Neutrophil (primary cell): ENCODE results near the gene CHRNA3.

Experiments used
- H3K27ac ChIP-seq: fragments of 200-600 bp; sonication (generic); 2 replicates; pipeline ENCODE4 v1.5.1; 2016; ENCODE audit warnings: mild to moderate bottlenecking, moderate library complexity
- H3K27me3 ChIP-seq: fragments of 200-600 bp; sonication (generic); 2 replicates; pipeline ENCODE4 v1.6.0; 2016; ENCODE audit warnings: mild to moderate bottlenecking
- H3K36me3 ChIP-seq: fragments of 200-600 bp; sonication (generic); 2 replicates; pipeline ENCODE4 v1.5.1; 2017
- H3K4me1 ChIP-seq, 2 experiments: fragments of 200-600 bp in 1 of 2; sonication (generic) in 1 of 2; 1 replicate in 1 of 2; 2 replicates in 1 of 2; pipeline versions ENCODE4 v1.5.1 to v1.6.1; 2013 to 2016; ENCODE audit warnings: low read depth in 1 of 2, low read length in 1 of 2, mild to moderate bottlenecking in 1 of 2, moderate library complexity in 1 of 2; ENCODE audit not compliant: control insufficient read depth in 1 of 2, insufficient read depth in 1 of 2
- H3K4me3 ChIP-seq, 2 experiments: fragments of 200-600 bp in 1 of 2; sonication (generic) in 1 of 2; 1 replicate in 1 of 2; 2 replicates in 1 of 2; pipeline ENCODE4 v1.5.1; 2013 to 2016; ENCODE audit warnings: low read depth in 1 of 2, low read length in 1 of 2, mild to moderate bottlenecking in 1 of 2, moderate library complexity in 1 of 2
- H3K9me3 ChIP-seq: fragments of 200-600 bp; sonication (generic); 2 replicates; pipeline ENCODE4 v1.5.1; 2016
- CTCF ChIP-seq: fragments of 200-600 bp; sonication (generic); IDR thresholded peaks from 2 replicates; pipeline ENCODE4 v1.5.1; 2016; ENCODE audit warnings: antibody characterized with exemption

CHRNA3 gene

GRCh38 chr15:78662028-78662427 is 41.2 kb upstream of the CHRNA3 start:
- no peak overlapping the region for H3K27ac ChIP-seq
- no peaks in the 10 kb centered on the region for H3K4me1 ChIP-seq
- H3K4me3 ChIP-seq: no peak overlapping the region
- no peaks in the 10 kb centered on the region for H3K27me3 ChIP-seq
- H3K36me3 ChIP-seq: no peaks in the 10 kb centered on the region
- no peaks in the 10 kb centered on the region for H3K9me3 ChIP-seq
- no peak for TF ChIP-seq CTCF

GRCh38 chr15:78661001-78661400 is 40.2 kb upstream of the CHRNA3 start:
- no peak for TF ChIP-seq CTCF
- Histone ChIP-seq H3K9me3 (no peaks in the 10 kb centered on the region), H3K36me3 (no peaks in the 10 kb centered on the region), H3K27me3 (no peaks in the 10 kb centered on the region), H3K4me1 (no peaks in the 10 kb centered on the region), H3K4me3 (no peak overlapping the region), H3K27ac (no peak overlapping the region)

GRCh38 chr15:78660584-78660983 is 39.8 kb upstream of the CHRNA3 start:
- Histone ChIP-seq H3K27me3 (no peaks in the 10 kb centered on the region), H3K4me3 (no peak overlapping the region), H3K36me3 (no peaks in the 10 kb centered on the region), H3K9me3 (no peaks in the 10 kb centered on the region), H3K4me1 (no peaks in the 10 kb centered on the region), H3K27ac (no peak overlapping the region)
- TF ChIP-seq CTCF: no peak

GRCh38 chr15:78658823-78659222 is 38.0 kb upstream of the CHRNA3 start:
- Histone ChIP-seq H3K27me3 (peaks cover 9% of the 10 kb centered on the region), H3K4me3 (no peak overlapping the region), H3K36me3 (no peaks in the 10 kb centered on the region), H3K9me3 (no peaks in the 10 kb centered on the region), H3K27ac (no peak overlapping the region), H3K4me1 (no peaks in the 10 kb centered on the region)
- TF ChIP-seq CTCF: no peak

GRCh38 chr15:78654272-78654671 is 33.5 kb upstream of the CHRNA3 start:
- H3K36me3 ChIP-seq: no peaks in the 10 kb centered on the region

More at GRCh38 chr15:78654272-78654671, 33.5 kb upstream of the CHRNA3 start:
- TF ChIP-seq CTCF: no peak
- H3K27me3 ChIP-seq: peaks cover 10% of the 10 kb centered on the region
- H3K4me3 ChIP-seq: no peak overlapping the region
- H3K27ac ChIP-seq: no peak overlapping the region
- H3K9me3 ChIP-seq: no peaks in the 10 kb centered on the region
- no peaks in the 10 kb centered on the region for H3K4me1 ChIP-seq
